Astrocyte of the cerebellum (primary cell): Measurements from ENCODE around the gene GFAP.

Experiments
- DNase-seq: peaks from one replicate; pipeline ENCODE4 v3.0.0-alpha.2; 2011; ENCODE audit warnings: low read depth
- H3K4me3 ChIP-seq: 2 replicates; pipeline ENCODE4 v1.5.1; 2011; ENCODE audit warnings: mild to moderate bottlenecking, low read depth, low read length, moderate library complexity
- in situ Hi-C: cut with HindIII; loops from 2 replicates; pipeline ENCODE4 v1.10.0; 2017; ENCODE audit warnings: low sequenced_read_pairs
- TF ChIP-seq, protein P1 (sequence below): IDR thresholded peaks from 2 replicates; pipeline ENCODE4 v1.5.1; 2012; ENCODE audit warnings: low read length, low read depth, moderate library complexity, mild to moderate bottlenecking; ENCODE audit errors: missing control alignments

Gene GFAP

DNA sequence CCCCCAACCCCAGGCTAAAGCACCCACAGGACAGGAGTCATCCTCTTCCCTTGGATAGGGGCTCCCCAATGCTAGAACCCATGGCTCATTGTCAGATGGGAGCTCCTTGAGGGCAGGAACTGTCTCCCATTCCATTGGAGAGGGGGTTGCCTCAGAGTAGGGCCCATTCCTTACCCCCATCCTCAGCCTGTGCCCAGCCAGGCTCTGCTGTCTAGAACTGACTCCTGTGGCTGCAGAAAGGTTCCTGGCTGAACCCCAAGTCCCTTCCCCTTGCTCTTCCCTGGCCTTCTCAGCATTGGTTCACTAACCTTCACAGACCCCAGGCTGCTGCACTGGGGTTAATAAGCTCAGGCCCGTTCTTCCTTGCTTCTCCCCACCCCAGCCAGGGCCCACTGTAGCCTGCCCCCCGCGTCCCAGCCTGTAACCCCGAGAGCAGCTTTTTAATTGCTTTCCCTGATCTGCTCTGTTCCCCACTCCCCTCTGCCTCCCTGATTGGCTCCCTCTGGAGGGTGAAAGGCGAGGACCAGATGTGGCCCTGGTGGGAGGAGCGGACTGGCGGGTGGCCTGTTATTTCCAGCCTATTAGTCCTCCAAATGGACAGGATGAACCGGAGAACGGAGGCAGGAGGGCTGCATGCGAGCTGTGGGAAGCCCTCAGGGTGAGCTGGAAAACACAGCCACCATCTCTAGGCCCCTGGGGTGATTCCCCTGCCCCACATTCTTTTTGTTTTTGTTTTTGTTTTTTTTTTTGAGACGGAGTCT is 6.0 kb upstream of the GFAP start:
- TF ChIP-seq, protein P1, sequence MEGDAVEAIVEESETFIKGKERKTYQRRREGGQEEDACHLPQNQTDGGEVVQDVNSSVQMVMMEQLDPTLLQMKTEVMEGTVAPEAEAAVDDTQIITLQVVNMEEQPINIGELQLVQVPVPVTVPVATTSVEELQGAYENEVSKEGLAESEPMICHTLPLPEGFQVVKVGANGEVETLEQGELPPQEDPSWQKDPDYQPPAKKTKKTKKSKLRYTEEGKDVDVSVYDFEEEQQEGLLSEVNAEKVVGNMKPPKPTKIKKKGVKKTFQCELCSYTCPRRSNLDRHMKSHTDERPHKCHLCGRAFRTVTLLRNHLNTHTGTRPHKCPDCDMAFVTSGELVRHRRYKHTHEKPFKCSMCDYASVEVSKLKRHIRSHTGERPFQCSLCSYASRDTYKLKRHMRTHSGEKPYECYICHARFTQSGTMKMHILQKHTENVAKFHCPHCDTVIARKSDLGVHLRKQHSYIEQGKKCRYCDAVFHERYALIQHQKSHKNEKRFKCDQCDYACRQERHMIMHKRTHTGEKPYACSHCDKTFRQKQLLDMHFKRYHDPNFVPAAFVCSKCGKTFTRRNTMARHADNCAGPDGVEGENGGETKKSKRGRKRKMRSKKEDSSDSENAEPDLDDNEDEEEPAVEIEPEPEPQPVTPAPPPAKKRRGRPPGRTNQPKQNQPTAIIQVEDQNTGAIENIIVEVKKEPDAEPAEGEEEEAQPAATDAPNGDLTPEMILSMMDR: no peak
- DNase-seq: no peak
- in situ Hi-C loops: no loop called here
- H3K4me3 ChIP-seq: no peak overlapping the region

- in situ Hi-C loops: no loop called here
Measured at GRCh38 chr17:44920565-44920940, 5.3 kb upstream of the GFAP start.

GRCh38 chr17:44919885-44920564 is 4.7 kb upstream of the GFAP start:
- H3K4me3 ChIP-seq: no peak overlapping the region
- DNase-seq: peak; percentile 63
- TF ChIP-seq, protein P1: peak; percentile 91
- in situ Hi-C loops: no loop called here

More at GRCh38 chr17:44920565-44920940, 5.3 kb upstream of the GFAP start:
- no peak for DNase-seq
- TF ChIP-seq, protein P1: no peak
- H3K4me3 ChIP-seq: no peak overlapping the region

DNA sequence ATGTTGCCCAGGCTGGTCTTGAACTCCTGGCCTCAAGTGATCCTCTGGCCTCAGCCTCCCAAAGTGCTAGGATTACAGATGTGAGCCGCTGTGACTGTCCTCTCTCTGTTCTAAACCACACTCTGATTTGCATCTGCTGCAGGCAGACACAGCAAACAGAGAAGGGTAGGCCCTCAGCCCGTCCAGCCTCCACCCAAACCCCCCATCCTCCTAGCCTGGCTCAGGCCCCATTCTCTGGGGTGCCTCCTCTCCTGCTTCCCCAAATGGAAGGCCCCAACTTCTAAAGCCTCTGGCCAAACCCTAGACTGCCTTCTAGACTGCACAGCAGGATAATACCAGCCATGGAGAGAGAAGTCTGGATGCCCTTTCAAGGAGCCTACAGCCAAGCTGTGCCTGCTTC is 4.1 kb upstream of the GFAP start:
- DNase-seq: no peak
- H3K4me3 ChIP-seq: no peak overlapping the region
- in situ Hi-C loops: no loop called here
- TF ChIP-seq, protein P1: no peak

DNA sequence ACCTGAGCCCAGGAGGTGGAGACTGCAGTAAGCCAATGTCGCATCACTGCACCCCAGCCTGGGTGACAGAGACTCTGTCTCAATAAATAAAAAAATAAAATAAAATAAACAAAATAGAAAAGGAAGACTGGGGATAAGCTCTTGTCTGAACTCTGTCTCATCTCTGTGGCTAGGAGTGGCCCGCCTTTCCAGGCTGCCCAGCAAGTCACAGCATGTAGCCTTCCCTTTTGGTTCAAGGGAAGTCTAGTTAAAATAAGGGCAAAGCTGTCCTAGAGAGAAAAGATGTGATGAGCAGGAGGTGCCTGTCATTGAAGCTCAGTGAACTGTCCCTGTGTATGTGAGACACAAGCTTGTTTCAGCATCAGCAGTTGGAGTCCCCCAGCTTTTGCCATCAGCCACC is 2.7 kb upstream of the GFAP start:
- in situ Hi-C loops: no loop called here
- no peak for DNase-seq
- TF ChIP-seq, protein P1: no peak

DNA sequence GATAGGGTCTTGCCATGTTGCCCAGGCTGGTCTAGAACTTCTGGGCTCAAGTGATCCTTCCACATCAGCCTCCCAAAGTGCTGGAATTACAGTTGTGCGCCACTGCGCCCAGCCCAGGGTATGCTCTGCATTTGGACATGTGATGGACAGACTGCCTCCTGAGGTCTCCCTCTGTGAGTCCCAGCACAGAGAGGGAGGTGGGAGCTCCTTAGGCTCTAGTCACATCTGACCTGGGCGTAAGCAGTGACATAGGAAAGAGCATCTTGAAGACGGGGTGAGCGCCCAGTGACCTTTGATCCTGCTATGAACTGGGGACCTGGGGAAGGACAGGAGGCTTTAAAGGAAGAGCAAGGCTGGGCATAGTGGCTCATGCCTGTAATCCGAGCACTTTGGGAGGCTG is 2.2 kb upstream of the GFAP start:
- TF ChIP-seq, protein P1: no peak
- in situ Hi-C loops: no loop called here
- no peak for DNase-seq
- no peak overlapping the region for H3K4me3 ChIP-seq

More for the DNA sequence above, 2.7 kb upstream of the GFAP start:
- no peak overlapping the region for H3K4me3 ChIP-seq
